OCI-LY7 (cell line): ENCODE data around the gene FOXP1. TPM values are rescaled to one million over a fixed set of nuclear protein-coding genes. Genes with fewer than 3 reads are reported as not detected.

Experiments used
- BruUV-seq: library from RNA; stranded (reverse); fragments of 400-500 nt; replicated peaks from 2 replicates; lab custom pipeline; 2021; lab: Mats Ljungman, UMichigan
- CTCF ChIA-PET: fragments of 300-600 bp; sonication (Branson Sonifier 250); formaldehyde crosslinking; loops from one replicate; lab custom pipeline; 2022; ENCODE audit warnings: antibody characterized with exemption; ENCODE audit not compliant: unreplicated experiment; lab: Charles Lee
- POLR2A ChIA-PET: fragments of 300-600 bp; sonication (Branson Sonifier 250); formaldehyde crosslinking; loops from one replicate; lab custom pipeline; 2022; ENCODE audit warnings: antibody characterized with exemption; lab: Charles Lee
- DNase-seq: peaks from one replicate; pipeline ENCODE4 v3.0.0-alpha.2; 2015; ENCODE audit warnings: low spot score
- H2AFZ ChIP-seq: fragments of 200-600 bp; sonication (generic), shearing (Covaris generic); 2 replicates; pipeline ENCODE4 v1.6.1; 2014; ENCODE audit warnings: mild to moderate bottlenecking, antibody characterized with exemption, low read length, moderate library complexity
- H3K27ac ChIP-seq: fragments of 200-600 bp; sonication (generic); 2 replicates; pipeline ENCODE4 v1.5.1; 2014; ENCODE audit warnings: mixed run types, low read depth, mild to moderate bottlenecking, moderate library complexity, low read length, inconsistent platforms; ENCODE audit not compliant: poor library complexity, severe bottlenecking
- H3K36me3 ChIP-seq: fragments of 200-600 bp; sonication (generic); 2 replicates; pipeline ENCODE4 v1.6.1; 2014; ENCODE audit warnings: mild to moderate bottlenecking, antibody characterized with exemption, low read length, moderate library complexity, mixed read lengths; ENCODE audit not compliant: insufficient read depth
- H3K4me1 ChIP-seq: fragments of 200-600 bp; sonication (generic); 2 replicates; pipeline ENCODE4 v1.5.1; 2014; ENCODE audit warnings: mild to moderate bottlenecking, low read length; ENCODE audit not compliant: insufficient read depth, poor library complexity, severe bottlenecking
- H3K4me2 ChIP-seq: fragments of 200-600 bp; sonication (generic); 2 replicates; pipeline ENCODE4 v1.6.1; 2014; ENCODE audit warnings: mild to moderate bottlenecking, low read length
- H3K4me3 ChIP-seq: fragments of 200-600 bp; sonication (generic); 2 replicates; pipeline ENCODE4 v1.5.1; 2014; ENCODE audit warnings: mild to moderate bottlenecking, low read depth, low read length; ENCODE audit not compliant: poor library complexity, severe bottlenecking
- H3K79me2 ChIP-seq: fragments of 200-600 bp; sonication (generic); 2 replicates; pipeline ENCODE4 v1.6.1; 2016; ENCODE audit warnings: low read depth, mild to moderate bottlenecking, low read length, moderate library complexity, mixed read lengths; ENCODE audit not compliant: insufficient read depth
- H3K9me2 ChIP-seq: fragments of 200-600 bp; sonication (generic); 2 replicates; pipeline ENCODE4 v1.6.1; 2016; ENCODE audit warnings: mild to moderate bottlenecking, low read length, mixed read lengths; ENCODE audit not compliant: insufficient read depth
- H3K9me3 ChIP-seq: fragments of 200-600 bp; sonication (generic); 2 replicates; pipeline ENCODE4 v1.6.1; 2014; ENCODE audit warnings: mild to moderate bottlenecking, mixed run types, low read length, mixed read lengths
- H4K20me1 ChIP-seq: fragments of 200-600 bp; sonication (generic); 2 replicates; pipeline ENCODE4 v1.6.1; 2014; ENCODE audit warnings: mild to moderate bottlenecking, antibody characterized with exemption, low read length, moderate library complexity, mixed read lengths; ENCODE audit not compliant: insufficient read depth
- EZH2phosphoT487 ChIP-seq: fragments of 200-600 bp; sonication (generic); IDR thresholded peaks from 2 replicates; pipeline ENCODE4 v1.6.1; 2018; ENCODE audit warnings: low read depth, borderline replicate concordance, mild to moderate bottlenecking, mixed run types, antibody characterized with exemption, low read length, moderate library complexity, mixed read lengths
- intact Hi-C: fragments of 100-400 bp; cut with micrococcal nuclease; formaldehyde crosslinking; loops from one replicate; pipeline ENCODE4 v1.10.0; 2022; ENCODE audit not compliant: unreplicated experiment
- total RNA-seq, 2 experiments: library from RNA; depleted of rRNA in 1 of 2; stranded (reverse); fragments of >200 nt in 1 of 2; shearing (Covaris generic) in 1 of 2; gene quantifications; 2 replicates each; pipeline ENCODE4 v1.2.3, GENCODE V29; 2014 to 2022
- TF ChIP-seq, protein P1 (sequence below): fragments of 200-600 bp; sonication (generic); conservative IDR thresholded peaks from 2 replicates; pipeline ENCODE4 v1.5.1; 2014; ENCODE audit warnings: mild to moderate bottlenecking, antibody characterized with exemption, low read length, moderate library complexity, mixed read lengths

FOXP1 gene
- total RNA-seq, 2 experiments from 2014 or later: 87.3 to 151 TPM

GRCh38 chr3:70951316-70951715, 632.2 kb downstream of the FOXP1 start:
- no peak overlapping the region for H3K4me2 ChIP-seq
- DNase-seq: no peak
- no peaks in the 10 kb centered on the region for H3K9me2 ChIP-seq
- no peak overlapping the region for H2AFZ ChIP-seq
- no peaks in the 10 kb centered on the region for H3K4me1 ChIP-seq
- H3K9me3 ChIP-seq: no peaks in the 10 kb centered on the region
- POLR2A ChIA-PET: interaction anchor here (0.7 to 1.3 kb wide), 3 partner anchors 32 to 637 kb away, joined by 3 to 4 read pairs (median 3); no protein-coding TSS in a partner anchor
- BruUV-seq: no TSS peak
- no peaks in the 10 kb centered on the region for H3K36me3 ChIP-seq
- TF ChIP-seq EZH2phosphoT487: no peak
- H3K4me3 ChIP-seq: no peak overlapping the region
- intact Hi-C loops: no loop called here
- CTCF ChIA-PET: interaction anchor here (0.5 kb wide), 1 partner anchor 829 kb away, joined by 3 read pairs; no protein-coding TSS in a partner anchor
- H3K79me2 ChIP-seq: no peaks in the 10 kb centered on the region
- H4K20me1 ChIP-seq: no peaks in the 10 kb centered on the region
- H3K27ac ChIP-seq: no peak overlapping the region

DNA sequence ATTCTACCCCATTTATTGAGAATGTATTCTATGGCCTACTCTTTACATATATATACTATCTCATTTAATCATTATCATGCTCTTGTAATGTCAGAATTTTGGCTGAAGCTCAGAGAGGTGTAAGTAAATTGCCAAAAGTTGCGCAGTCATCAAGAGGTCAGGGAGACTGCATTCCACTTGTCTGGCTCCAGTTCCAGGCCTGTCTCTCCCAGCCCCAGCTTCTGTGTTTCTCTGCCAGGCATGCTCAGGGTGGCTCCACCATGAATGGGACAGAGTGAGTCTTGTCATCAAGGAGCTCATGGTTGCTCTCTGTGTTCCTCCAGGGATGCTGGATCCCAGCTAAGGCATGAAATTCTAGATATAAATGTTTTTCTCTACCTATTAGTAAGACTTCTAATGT, 635.9 kb downstream of the FOXP1 start:
- intact Hi-C loops: no loop called here

GRCh38 chr3:70943886-70944285, 639.6 kb downstream of the FOXP1 start:
- Histone ChIP-seq H3K9me3 (no peaks in the 10 kb centered on the region), H3K4me3 (no peak overlapping the region), H3K79me2 (no peaks in the 10 kb centered on the region), H3K27ac (no peak overlapping the region), H2AFZ (no peak overlapping the region), H4K20me1 (no peaks in the 10 kb centered on the region), H3K4me2 (no peak overlapping the region), H3K36me3 (no peaks in the 10 kb centered on the region), H3K9me2 (no peaks in the 10 kb centered on the region), H3K4me1 (no peaks in the 10 kb centered on the region)
- intact Hi-C loops: no loop called here
- BruUV-seq: no TSS peak
- no peak for DNase-seq
- ChIA-PET POLR2A (no interaction called here), CTCF (no interaction called here)
- no peak for TF ChIP-seq EZH2phosphoT487
- TF ChIP-seq, protein P1, sequence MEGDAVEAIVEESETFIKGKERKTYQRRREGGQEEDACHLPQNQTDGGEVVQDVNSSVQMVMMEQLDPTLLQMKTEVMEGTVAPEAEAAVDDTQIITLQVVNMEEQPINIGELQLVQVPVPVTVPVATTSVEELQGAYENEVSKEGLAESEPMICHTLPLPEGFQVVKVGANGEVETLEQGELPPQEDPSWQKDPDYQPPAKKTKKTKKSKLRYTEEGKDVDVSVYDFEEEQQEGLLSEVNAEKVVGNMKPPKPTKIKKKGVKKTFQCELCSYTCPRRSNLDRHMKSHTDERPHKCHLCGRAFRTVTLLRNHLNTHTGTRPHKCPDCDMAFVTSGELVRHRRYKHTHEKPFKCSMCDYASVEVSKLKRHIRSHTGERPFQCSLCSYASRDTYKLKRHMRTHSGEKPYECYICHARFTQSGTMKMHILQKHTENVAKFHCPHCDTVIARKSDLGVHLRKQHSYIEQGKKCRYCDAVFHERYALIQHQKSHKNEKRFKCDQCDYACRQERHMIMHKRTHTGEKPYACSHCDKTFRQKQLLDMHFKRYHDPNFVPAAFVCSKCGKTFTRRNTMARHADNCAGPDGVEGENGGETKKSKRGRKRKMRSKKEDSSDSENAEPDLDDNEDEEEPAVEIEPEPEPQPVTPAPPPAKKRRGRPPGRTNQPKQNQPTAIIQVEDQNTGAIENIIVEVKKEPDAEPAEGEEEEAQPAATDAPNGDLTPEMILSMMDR: no peak

More for the DNA sequence above, 635.9 kb downstream of the FOXP1 start:
- ChIA-PET CTCF (no interaction called here), POLR2A (no interaction called here)
- TF ChIP-seq, protein P1: no peak
- no peak for TF ChIP-seq EZH2phosphoT487
- H3K79me2 ChIP-seq: no peaks in the 10 kb centered on the region
- H4K20me1 ChIP-seq: no peaks in the 10 kb centered on the region
- H3K4me3 ChIP-seq: no peak overlapping the region
- no peak for DNase-seq
- H3K4me1 ChIP-seq: no peaks in the 10 kb centered on the region
- H3K36me3 ChIP-seq: no peaks in the 10 kb centered on the region
- no peak overlapping the region for H3K4me2 ChIP-seq
- BruUV-seq: no TSS peak
- H3K9me3 ChIP-seq: no peaks in the 10 kb centered on the region
- no peak overlapping the region for H2AFZ ChIP-seq
- no peaks in the 10 kb centered on the region for H3K9me2 ChIP-seq
- H3K27ac ChIP-seq: no peak overlapping the region
